ENCODE results near the gene CCSER2.

CCSER2 gene

GRCh38 chr10:84340187-84340586 lies 11.8 kb downstream of the CCSER2 start:
- Histone ChIP-seq H4K20me1 (ENCODE audit: insufficient read depth, low read length) (no peaks in the 10 kb centered on the region), H3K4me2 (ENCODE audit: low read length) (no peak overlapping the region), H3K36me3 (ENCODE audit: insufficient read depth, low read length) (no peaks in the 10 kb centered on the region), H3K79me2 (ENCODE audit: insufficient read depth, low read length) (peaks cover 13% of the 10 kb centered on the region), H3K27me3 (ENCODE audit: insufficient read depth, low read length) (no peaks in the 10 kb centered on the region), H3K9ac (ENCODE audit: low read length) (no peak overlapping the region), H3K4me1 (ENCODE audit: insufficient read depth, low read length, severe bottlenecking) (no peaks in the 10 kb centered on the region), H3K9me3 (ENCODE audit: low read length) (no peaks in the 10 kb centered on the region), H3K4me3 (ENCODE audit: low read depth, low read length, poor library complexity, severe bottlenecking) (no peak overlapping the region), H3K9me2 (ENCODE audit: low read depth, low read length) (no peaks in the 10 kb centered on the region), H3K27ac (ENCODE audit: low read depth, low read length, poor library complexity, severe bottlenecking) (no peak overlapping the region), H2AFZ (ENCODE audit: low read length) (no peak overlapping the region), H3F3A (ENCODE audit: insufficient read depth, low read length) (no peaks in the 10 kb centered on the region)
- TF ChIP-seq EZH2 (IDR thresholded peaks at IDR 0.05; ENCODE audit: borderline replicate concordance, low read length) (no peak), CTCF (IDR thresholded peaks at IDR 0.05; ENCODE audit: low read length) (no peak)

GRCh38 chr10:84340632-84341537 lies 12.5 kb downstream of the CCSER2 start:
- H3K4me2 ChIP-seq (ENCODE audit: low read length): no peak overlapping the region
- H4K20me1 ChIP-seq (ENCODE audit: insufficient read depth, low read length): no peaks in the 10 kb centered on the region
- TF ChIP-seq CTCF (IDR thresholded peaks at IDR 0.05; ENCODE audit: low read length): no peak
- no peak for TF ChIP-seq EZH2 (IDR thresholded peaks at IDR 0.05; ENCODE audit: borderline replicate concordance, low read length)
- no peak overlapping the region for H2AFZ ChIP-seq (ENCODE audit: low read length)
- H3K9me3 ChIP-seq (ENCODE audit: low read length): no peaks in the 10 kb centered on the region
- H3K9ac ChIP-seq (ENCODE audit: low read length): no peak overlapping the region
- H3K4me3 ChIP-seq (ENCODE audit: low read depth, low read length, poor library complexity, severe bottlenecking): no peak overlapping the region
- H3F3A ChIP-seq (ENCODE audit: insufficient read depth, low read length): no peaks in the 10 kb centered on the region
- H3K36me3 ChIP-seq (ENCODE audit: insufficient read depth, low read length): no peaks in the 10 kb centered on the region
- peaks cover 9% of the 10 kb centered on the region for H3K79me2 ChIP-seq (ENCODE audit: insufficient read depth, low read length)
- H3K27ac ChIP-seq (ENCODE audit: low read depth, low read length, poor library complexity, severe bottlenecking): no peak overlapping the region
- no peaks in the 10 kb centered on the region for H3K4me1 ChIP-seq (ENCODE audit: insufficient read depth, low read length, severe bottlenecking)
- H3K27me3 ChIP-seq (ENCODE audit: insufficient read depth, low read length): no peaks in the 10 kb centered on the region
- H3K9me2 ChIP-seq (ENCODE audit: low read depth, low read length): no peaks in the 10 kb centered on the region

- H3K9me2 ChIP-seq (ENCODE audit: low read depth, low read length): no peaks in the 10 kb centered on the region
- H3K27me3 ChIP-seq (ENCODE audit: insufficient read depth, low read length): no peaks in the 10 kb centered on the region
- H3K9me3 ChIP-seq (ENCODE audit: low read length): no peaks in the 10 kb centered on the region
- H3K79me2 ChIP-seq (ENCODE audit: insufficient read depth, low read length): peaks cover 3% of the 10 kb centered on the region; the same call in 1 of the 2 replicates
- no peak overlapping the region for H2AFZ ChIP-seq (ENCODE audit: low read length)
- no peaks in the 10 kb centered on the region for H3K4me1 ChIP-seq (ENCODE audit: insufficient read depth, low read length, severe bottlenecking)
- no peaks in the 10 kb centered on the region for H3K36me3 ChIP-seq (ENCODE audit: insufficient read depth, low read length)
- no peak overlapping the region for H3K9ac ChIP-seq (ENCODE audit: low read length)
- no peak for TF ChIP-seq CTCF (IDR thresholded peaks at IDR 0.05; ENCODE audit: low read length)
- no peak for TF ChIP-seq EZH2 (IDR thresholded peaks at IDR 0.05; ENCODE audit: borderline replicate concordance, low read length)
- no peaks in the 10 kb centered on the region for H3F3A ChIP-seq (ENCODE audit: insufficient read depth, low read length)
- no peaks in the 10 kb centered on the region for H4K20me1 ChIP-seq (ENCODE audit: insufficient read depth, low read length)
- H3K4me3 ChIP-seq (ENCODE audit: low read depth, low read length, poor library complexity, severe bottlenecking): no peak overlapping the region
- H3K4me2 ChIP-seq (ENCODE audit: low read length): no peak overlapping the region
- no peak overlapping the region for H3K27ac ChIP-seq (ENCODE audit: low read depth, low read length, poor library complexity, severe bottlenecking)
Observed at GRCh38 chr10:84341538-84341856, 13.1 kb downstream of the CCSER2 start.
